Measurements from ENCODE around the gene CCDC17.
"Not testable (repeated sequence)": the region's sequence is repeated elsewhere in the genome, so short reads cannot be mapped to it uniquely, and the experiment has no call there.

The CCDC17 gene

DNA sequence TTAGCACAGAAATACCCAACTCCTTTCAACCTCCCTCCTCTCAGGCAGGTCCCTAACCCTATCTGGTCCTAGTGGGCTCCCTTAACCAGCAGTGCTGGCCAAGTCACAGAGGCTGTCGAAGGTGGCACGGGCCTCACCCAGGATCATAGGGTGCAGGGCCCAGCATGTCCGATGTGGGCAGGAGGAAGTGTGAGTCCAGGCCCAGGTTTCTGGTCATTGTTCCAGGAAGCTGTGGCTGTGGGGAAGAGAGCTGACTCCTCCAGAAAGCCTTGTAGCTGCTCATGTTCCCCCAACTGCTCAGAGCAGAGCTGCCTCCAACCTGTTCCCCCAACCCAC is 2.4 kb downstream of the CCDC17 start:
- no peak for DNase-seq

DNA sequence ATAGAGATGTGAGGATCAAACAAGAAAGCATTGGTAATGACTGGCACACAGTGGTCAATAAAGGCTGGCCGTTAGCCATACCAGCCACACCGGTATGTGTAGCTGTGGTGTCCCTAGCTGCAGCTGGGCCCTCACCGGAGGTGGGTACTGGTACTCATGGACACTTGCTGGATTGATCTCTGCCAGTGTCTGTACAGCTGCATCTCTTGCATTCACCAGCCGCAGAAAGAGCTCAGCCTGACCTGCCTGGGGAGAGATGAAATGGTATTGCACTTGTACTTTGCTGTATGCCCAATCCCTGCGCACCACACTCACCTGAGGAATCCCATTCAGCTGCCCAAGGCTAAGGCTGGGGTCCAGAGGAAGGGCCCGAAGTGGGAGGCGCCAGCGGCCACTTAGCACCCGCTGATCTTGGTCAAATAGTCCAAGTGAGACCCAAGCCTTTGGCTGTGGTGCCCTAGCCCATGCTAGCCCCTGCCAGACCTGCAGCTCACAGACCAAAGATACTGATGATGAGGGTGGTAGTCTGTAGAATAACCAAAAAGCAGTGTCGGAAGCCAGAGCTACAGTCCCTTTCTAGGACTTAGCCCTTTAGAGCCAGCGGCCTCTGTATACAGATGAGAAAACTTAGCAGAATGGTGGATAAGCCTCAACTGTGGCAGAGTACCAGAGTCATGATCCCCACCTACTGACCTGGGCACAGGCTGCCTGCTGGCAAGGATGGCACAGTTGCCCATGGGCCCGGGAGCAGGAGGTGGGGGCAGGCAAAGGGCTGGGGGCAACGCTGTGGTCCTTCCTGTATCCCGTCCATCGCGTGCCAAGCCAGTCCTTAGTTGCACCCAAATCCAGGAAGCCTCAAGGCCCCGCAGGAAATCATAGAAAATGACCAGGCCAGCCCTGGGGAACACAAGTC is 3.0 kb downstream of the CCDC17 start:
- no peak for DNase-seq

DNA sequence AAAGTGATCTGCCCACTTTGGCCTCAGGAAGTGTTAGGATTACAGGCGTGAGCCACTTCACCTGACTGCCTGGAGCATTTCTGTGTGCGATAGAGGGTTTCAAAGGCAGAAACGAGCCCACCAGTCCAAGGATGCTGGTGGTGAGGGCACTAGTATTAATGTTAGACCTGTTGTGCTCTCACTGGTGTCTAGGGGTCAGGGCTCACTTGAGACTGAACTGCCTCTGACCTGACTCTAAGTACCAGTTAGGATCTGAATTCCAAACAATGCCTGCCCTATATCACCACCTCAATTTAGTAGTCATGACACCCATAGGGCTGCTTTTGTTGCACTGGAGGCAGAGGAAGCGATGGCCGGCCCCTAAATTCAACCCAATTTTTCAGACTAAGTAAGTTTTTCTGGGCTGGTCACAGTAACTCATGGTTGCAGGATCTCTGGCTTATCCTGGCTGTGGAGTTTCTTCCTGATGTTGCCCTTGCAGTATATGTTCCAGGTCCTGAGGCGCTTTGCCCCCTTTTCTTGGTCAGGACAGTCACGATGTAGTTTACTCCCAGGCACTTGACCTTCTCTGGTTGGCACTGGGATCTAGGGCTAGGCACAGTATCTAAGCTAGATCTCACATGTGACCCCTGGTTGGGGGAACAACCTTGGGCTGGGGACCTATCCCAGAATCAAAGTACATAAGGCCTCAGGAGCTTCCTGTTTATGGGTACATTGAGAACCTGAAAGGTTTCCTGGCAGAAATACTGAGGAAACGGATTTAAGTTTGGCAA is 4.5 kb downstream of the CCDC17 start:
- DNase-seq, result no peak

DNA sequence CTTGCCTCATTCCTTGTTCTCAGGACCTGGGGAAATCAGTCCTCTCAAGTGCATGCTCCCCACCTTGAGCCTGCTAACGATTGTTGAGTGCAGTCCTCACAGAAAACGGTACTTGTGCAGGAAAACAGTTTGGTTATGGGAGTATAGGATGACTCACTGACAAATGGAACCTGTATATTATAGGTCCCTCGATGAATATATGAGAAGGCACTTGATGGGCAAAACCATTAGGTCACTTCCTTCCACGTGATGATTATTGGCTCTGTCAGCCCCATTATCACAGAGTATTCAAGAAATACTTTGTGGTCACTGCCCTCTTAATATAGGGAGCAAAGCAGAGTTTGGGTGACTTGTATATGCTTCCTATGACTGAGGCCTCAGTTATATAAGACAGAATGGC is 6.2 kb downstream of the CCDC17 start:
- no peak for DNase-seq

DNA sequence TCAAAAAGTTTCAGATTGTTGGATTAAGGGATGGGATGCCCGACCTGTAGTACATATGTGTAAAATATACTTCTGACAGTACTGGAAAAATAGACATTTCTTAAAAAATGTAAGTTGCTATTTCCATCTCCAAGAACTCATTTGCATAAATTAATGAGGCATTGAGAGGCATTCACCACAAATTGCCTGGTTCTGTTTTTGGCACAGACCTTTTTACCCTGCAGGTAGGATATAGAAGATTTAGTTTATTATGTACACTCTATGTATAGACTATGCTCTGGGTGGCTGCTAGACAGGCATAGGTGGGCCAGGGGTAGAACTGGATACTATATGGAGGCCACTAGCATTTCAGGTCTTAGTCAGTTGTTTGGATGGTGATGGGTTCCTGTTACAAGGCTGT is 8.0 kb downstream of the CCDC17 start:
- no peak for DNase-seq

DNA sequence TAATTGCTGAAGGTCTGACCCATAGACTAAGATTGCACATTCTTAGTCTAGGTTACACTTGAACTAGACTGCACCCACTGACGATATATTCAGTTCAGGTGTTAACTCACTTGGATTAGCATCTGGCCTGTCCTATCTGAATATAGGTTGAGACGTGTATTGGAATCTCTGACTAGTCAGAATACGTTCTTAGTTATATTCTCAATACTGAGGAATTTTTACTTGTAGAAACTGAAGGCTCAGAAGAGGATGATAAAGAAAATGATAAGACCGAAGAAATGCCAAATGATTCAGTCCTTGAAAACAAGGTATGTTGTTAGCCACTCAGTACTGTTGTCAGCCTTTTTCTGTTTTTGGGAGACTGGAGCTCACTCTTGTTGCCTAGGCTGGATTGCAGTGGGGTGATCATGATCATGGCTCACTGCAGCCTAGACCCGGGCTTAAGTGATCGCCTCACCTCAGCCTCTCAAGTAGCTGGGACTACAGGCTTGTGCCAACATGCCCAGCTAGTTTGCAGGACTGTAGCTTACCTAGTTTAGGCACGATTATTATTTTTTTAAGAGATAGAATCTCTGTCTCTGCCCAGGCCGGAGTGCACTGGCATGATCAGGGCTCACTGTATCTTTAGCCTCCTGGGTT is 10.8 kb downstream of the CCDC17 start:
- peak; percentile 13 for DNase-seq

DNA sequence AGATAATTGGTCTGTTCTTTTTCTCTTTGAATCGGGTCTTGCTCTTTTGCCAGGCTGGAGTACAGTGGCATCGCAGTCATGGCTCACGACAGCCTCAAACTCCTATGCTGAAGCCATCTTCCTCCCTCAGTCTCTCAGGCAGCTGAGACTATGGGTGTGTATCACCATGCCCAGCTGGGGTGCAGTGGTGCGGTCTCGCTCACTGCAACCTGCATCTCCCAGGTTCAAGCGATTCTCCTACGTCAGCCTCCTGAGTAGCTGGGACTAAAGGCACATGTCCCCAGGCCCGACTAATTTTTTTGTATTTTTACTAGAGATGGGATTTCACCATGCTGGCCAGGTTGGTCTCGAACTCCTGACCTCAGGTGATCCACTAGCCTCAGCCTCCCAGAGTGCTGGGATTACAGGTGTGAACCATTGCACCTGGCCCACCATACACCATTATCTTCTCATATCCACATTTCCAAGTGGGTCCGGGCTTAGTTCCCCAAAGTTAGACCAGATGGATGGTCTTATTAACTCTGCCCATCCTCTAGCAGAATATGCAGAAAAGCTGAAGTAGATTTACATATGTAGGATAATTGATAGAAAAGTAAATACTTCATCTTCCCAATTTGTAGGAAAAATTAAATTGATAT is 13.1 kb downstream of the CCDC17 start:
- DNase-seq, result no peak

DNA sequence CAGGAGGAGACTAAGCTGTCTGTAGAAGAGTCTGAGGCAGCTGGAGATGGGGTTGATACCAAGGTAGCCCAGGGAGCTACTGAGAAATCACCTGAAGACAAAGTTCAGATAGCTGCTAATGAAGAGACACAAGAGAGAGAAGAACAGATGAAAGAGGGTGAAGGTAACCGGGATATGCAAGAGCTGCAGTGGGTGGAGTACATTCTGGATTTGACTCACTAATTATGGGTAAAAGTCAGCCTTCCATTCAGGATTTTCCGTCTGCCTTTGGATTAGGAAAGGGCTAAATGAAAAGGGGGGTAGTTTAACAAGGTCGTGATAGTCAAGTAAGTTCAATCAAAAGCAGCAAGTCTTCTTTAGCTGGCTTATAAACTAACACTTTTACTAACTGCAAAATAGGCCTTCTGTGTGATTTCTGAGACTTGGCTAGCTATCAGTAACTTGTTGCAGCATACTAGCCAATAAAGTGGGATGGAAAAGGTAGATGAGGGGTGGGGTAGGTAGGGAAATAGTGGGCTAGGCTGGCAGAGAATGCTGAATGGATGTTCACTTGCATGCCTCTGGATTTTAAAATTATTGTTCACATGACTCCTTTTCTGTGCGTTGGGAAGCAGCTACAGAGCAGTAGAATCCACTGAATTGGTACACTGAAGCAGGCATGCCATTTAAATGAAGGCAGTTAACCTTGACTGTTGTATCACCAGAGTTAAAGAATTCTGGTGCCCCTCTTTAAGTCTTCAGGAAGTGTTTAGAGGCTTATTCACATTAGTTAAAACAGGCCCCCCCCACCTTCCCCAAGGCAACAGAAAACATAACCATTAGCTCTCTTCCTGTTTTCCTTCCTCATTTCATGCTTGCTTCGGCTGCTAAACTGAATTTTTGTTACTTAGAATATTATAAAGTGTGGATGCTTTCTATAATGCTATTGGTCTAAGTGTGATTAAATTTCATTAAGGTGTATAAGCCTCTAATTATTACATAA is 15.4 kb downstream of the CCDC17 start:
- DNase-seq, result no peak

DNA sequence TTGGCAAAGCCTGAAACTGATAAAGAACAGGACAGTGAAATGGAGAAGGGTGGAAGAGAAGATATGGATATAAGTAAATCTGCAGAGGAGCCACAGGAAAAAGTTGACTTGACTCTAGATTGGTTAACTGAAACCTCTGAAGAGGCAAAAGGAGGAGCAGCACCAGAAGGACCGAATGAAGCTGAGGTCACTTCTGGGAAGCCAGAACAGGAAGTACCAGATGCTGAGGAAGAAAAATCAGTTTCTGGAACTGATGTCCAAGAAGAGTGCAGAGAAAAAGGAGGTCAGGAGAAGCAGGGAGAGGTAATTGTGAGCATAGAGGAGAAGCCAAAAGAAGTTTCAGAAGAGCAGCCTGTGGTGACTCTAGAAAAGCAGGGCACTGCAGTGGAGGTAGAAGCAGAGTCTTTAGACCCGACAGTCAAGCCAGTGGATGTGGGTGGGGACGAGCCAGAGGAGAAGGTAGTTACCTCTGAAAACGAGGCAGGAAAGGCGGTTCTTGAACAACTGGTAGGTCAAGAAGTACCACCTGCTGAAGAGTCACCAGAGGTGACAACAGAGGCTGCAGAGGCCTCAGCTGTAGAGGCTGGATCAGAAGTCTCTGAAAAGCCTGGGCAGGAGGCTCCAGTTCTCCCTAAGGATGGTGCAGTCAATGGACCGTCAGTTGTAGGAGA is 16.3 kb downstream of the CCDC17 start:
- DNase-seq, result no peak

DNA sequence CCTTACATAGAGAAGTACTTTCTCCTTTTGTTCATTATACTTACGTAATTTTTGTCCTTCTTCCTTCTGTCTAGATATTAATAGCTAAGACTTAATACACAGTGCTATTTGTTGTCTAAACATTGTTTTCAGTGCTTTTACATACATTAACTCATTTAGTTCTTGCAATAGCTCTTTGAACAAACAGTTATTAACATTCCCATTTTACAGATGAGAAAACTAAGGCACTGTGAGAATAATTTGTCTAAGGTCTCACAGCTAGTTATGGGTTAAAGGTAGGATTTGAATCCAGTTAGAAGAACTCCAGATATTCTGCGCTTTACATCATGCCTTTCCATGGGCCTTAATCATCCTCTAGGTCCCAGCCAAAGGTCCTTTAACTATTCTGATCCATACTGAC is 19.6 kb downstream of the CCDC17 start:
- no peak for DNase-seq

DNA sequence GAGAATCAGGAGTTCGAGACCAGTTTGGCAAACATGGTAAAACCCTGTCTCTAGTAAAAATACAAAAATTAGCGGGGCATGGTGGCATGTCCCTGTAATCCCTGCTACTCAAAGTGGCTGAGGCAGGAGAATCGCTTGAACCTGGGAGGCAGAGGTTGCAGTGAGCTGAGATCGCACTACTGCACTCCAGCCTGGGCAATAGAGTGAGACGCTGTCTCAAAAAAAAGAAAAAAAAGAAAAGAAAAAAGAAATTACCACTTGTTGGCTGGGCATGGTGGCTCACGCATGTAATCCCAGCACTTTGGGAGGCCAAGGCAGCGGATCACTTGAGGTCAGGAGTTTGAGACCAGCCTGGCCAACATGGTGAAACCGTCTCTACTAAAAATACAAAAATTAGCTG is 27.1 kb downstream of the CCDC17 start:
- DNase-seq, result not testable (repeated sequence)

DNA sequence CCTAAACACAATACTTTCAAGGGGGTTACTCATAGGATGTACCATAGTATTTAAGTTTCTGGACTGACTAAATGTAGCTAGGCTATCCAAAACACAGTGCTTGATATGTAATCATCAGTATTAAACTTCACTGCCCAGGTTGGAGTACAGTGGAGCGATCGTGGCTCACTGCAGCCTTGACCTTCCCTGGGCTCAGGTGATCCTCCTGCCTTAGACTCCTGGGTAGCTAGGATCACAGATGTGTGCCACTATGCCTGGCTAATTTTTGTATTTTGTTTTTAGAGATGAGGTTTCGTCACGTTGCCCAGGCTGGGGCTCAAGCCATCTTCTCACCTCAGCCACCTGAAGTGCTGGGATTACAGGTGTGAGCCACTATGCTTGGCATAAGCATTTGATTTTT is 29.4 kb downstream of the CCDC17 start:
- no peak for DNase-seq

DNA sequence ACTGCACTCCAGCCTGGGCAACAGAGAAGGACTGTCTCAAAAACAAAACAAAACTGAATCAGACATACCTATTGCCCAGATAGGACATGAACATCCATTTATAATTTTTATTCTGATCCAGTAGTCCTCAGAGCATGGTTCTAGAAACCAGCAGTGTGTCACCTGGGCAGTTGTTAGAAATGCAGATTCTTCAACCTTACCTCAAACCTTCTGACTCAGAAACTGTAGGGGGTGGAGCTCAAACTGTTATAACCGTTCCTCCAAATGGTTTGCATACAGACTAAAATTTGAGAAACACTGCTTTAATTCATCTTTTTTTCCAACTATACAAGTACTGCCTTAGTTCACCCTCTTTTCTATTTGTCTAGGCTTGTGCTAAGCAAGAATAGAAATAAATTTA is 34.0 kb downstream of the CCDC17 start:
- DNase-seq, result no peak

DNA sequence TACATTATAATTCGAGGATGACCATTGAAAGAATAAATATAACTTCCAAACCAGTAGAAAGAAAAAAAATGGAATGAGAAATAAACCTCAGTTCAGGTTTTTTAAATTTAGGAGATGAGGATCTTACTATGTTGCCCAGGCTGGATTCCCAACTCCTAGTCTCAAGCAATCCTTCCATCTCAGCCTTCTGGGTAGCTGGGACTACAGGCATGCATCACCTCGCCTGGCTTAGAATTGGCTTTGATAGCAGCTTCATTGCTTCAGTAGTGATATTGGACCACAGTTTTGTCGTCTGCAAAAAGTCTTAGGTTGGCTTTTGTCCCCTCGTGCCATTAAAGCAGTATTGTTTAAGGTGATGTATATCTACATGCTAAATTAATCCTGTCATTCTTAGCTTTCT is 37.1 kb downstream of the CCDC17 start:
- no peak for DNase-seq

DNA sequence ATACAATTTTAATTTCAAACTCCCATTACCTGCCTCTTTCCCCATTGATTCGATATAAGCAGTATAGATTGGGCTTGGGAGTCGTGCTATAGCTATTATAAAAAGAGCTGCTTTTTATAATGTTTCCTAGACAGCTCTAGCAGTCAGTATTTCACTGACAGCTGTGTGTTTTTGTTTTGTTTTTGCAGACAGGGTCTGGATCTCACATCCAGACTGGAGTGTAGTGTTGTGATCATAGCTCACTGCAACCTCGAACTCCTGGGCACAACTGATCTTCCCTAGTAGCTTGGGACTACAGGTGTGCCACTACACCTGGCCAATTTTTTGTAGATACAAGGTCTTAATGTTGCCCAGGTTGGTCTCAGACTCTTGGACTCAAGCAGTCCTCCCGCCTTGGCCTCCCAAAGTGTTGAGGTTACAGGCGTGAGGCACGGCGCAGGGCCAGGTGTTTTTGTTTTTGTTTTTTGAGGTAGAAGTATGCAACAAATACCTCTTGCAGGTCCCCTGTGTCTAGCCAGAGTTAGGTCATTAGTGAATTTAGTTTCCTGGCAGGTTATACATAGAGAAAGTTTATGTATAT is 38.3 kb downstream of the CCDC17 start:
- DNase-seq, result no peak

DNA sequence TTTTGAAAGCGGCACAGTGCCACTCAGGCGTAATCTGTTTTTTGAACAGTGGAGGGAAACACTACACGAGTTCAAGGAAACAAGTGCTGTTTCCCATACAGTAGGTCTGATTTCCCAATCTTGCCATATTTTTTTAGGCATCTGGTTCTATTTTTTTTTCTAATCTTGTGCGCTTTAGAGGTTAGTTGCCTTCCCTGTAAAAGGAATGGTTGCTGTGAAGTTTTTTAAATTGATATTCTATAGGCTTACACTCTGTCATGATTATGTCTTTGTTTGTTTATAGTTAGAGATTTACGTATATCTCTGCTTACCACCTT is 38.8 kb downstream of the CCDC17 start:
- DNase-seq, result no peak

DNA sequence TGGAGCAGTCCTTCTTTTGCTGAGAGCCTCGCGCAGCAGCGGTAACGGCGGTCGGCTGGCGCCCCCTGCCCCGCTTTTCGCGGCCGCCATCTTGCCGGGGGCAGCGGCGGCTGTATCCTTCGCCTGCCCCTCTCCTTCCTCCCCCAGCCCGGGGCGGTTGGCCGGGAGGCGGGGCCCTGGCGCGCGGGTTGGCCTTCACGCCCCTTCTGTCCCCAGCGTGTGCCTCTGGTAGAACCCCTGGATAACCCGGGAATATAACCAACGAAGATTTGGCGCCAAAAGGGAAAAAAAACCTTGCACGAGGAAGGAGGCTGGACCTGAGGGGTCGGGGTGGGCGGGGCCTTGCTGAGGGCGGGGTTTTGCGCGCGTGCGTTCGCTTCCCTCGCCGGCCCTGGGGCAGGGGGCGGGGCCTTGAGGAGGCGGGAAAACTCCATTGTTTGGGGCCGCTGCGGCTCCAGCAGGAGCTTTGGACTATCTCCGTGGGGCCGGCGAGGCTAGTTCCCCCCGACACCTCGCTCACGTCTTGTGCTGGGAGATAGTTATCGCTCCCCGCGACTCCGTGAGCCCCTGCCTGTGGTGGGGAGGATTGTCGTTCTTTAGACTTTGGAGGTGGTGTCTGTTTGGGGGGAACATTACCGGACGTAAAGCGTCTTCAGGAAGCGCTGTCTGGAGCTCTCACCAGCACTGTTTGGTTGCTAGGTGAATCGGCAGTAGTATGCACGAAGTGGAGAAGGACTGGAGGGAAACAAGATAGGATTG is 39.3 kb downstream of the CCDC17 start:
- DNase-seq, result peak; percentile 89

DNA sequence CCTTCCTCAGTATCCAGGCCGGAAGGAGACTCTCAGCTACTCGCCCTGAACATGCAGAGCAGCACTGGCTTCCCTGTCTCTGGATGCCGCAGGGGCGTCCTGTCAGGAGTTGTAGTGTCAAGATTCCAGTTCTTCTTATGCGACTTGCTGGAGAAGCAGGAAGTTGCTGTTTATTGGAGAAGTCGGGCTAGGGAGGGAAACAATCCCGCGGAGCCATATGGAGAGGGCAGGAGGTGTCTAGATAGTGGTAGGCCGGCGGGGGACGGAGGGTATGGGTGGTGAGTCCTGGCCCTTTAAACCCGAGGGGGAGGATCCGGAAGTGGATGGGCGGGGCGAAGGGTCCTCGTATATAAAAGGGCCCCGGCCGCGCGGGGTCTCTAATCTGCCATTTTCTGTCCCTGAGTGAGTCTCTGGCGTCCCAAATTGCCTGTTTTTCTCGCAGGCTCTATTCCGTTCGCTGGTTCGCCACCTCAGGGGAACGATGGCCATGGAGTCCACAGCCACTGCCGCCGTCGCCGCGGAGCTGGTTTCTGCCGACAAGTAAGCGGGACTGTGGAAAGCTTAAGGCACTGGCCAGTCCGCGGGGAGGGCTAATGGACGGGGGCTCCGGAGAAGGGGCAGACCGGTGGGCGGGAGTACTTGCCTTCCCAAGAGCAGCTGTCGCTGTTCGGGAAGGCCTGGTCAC is 40.0 kb downstream of the CCDC17 start, which contains the start of gene NASP:
Gene NASP (plus strand): TSS at position 376 of the 685 bp plus-strand sequence. CDS start 106 bp downstream, at position 482.
- peak; percentile 88 for DNase-seq

DNA sequence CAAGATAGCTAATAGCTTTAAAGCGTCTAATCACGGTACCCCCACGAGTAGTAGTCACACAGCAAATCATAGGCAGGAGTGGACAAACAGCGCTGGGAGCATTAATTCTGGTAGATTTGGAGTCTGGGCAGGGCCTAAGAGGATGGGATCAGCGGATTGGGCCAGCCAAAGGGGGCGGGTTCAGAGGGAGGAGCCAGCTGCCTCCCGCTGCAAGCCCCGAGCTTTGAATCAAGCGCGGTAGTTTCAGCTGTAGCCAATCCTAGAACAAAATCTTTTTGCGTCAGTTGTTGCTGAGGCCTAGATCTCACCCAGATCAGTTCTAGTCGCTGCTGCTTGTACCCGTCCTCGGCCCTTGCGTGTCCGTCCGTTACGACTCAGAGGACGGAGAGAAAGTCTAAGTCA is 40.6 kb downstream of the CCDC17 start:
- DNase-seq, result peak; percentile 98

All from DMS79 treated with DMSO at 0.1 percent for 48 hours (cell line).